GM19397 (cell line): ENCODE data around the gene PCDHA6.
"Not testable (repeated sequence)": the region's sequence is repeated elsewhere in the genome, so short reads cannot be mapped to it uniquely, and the experiment has no call there.

ENCODE experiments used
- ATAC-seq: cut with Tn5 transposase; IDR thresholded peaks from one replicate; pipeline ENCODE4 v1.9.1; 2021; ENCODE audit warnings: mild to moderate bottlenecking, moderate library complexity; ENCODE audit not compliant: unreplicated experiment

Gene PCDHA6, protein sequence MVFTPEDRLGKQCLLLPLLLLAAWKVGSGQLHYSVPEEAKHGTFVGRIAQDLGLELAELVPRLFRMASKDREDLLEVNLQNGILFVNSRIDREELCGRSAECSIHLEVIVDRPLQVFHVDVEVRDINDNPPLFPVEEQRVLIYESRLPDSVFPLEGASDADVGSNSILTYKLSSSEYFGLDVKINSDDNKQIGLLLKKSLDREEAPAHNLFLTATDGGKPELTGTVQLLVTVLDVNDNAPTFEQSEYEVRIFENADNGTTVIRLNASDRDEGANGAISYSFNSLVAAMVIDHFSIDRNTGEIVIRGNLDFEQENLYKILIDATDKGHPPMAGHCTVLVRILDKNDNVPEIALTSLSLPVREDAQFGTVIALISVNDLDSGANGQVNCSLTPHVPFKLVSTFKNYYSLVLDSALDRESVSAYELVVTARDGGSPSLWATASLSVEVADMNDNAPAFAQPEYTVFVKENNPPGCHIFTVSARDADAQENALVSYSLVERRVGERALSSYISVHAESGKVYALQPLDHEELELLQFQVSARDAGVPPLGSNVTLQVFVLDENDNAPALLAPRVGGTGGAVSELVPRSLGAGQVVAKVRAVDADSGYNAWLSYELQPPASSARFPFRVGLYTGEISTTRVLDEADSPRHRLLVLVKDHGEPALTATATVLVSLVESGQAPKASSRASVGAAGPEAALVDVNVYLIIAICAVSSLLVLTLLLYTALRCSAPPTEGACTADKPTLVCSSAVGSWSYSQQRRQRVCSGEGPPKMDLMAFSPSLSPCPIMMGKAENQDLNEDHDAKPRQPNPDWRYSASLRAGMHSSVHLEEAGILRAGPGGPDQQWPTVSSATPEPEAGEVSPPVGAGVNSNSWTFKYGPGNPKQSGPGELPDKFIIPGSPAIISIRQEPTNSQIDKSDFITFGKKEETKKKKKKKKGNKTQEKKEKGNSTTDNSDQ

DNA sequence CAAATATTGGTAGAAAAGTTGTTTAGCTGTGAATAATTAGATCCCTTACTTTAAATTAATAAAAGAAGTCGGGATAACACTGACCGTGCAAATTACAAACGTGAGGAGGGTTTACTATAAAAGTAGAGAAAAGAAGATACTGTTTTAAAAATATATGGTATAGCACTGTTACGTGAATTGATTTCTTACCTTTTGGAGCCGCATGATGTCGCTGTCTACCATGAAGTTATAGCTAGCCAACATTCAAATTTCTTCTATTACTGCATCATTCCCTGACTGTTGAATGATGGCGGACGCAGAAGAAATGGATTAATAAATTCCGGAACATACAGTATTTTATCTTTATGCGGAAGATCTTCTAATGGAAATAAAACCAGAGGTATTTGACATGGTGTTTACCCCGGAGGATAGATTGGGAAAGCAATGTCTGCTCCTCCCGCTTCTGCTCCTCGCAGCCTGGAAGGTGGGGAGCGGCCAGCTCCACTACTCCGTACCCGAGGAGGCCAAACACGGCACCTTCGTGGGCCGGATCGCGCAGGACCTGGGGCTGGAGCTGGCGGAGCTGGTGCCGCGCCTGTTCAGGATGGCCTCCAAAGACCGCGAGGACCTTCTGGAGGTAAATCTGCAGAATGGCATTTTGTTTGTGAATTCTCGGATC, at the start of gene PCDHA6:
Gene PCDHA6, plus strand, starts transcription at position 257 of the 658 bp plus-strand sequence. Its CDS starts 132 bp downstream, at position 389.
- no peak for ATAC-seq

DNA sequence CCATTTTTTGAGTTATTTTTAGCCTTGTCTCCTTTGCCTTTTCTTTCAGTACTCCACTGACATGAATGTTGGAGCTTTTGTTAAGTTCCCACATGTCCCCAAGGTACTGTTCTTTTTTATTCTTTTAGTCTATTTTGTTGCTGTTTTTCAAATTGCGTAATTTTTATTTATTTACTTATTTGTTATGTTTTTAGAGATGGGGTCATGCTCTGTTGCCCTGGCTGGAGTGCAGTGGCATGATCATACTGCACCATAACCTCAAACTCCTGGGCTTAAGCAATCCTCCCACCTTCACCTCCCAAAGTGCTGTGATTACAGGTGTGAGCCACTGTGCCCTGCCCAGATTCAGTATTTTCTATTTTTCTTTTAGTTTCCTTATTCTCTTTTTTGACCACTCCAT, 47.2 kb upstream of the PCDHA6 start:
- no peak for ATAC-seq

DNA sequence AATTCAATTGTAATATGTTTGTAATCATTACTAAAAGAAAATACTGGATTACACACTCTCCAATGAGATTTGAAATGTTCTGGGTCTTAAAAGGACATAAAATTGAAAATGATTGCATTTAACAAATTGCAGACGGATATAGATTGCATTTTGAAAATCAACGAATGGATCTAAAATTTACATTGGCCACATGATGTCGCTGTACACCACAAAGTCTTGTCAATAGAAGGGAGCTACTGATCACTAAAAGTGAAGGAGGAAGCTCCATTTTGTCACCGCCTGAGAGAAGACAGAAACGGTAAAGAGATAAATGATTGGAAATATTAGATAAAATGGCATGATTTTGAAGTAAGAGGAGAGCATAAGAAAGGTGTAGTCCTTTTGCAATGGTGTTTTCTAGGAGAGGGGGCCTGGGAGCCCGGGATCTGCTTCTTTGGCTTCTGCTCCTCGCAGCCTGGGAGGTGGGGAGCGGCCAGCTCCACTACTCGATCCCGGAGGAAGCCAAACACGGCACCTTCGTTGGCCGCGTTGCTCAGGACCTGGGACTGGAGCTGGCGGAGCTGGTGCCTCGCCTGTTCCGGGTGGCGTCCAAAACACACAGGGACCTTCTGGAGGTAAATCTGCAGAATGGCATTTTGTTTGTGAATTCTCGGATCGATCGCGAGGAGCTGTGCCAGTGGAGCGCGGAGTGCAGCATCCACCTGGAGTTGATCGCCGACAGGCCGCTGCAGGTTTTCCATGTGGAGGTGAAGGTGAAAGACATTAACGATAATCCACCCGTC, 41.7 kb upstream of the PCDHA6 start, which contains the start of gene PCDHA1:
Gene PCDHA1, plus strand, starts transcription at position 236 of the 782 bp plus-strand sequence.
- ATAC-seq, result no peak

DNA sequence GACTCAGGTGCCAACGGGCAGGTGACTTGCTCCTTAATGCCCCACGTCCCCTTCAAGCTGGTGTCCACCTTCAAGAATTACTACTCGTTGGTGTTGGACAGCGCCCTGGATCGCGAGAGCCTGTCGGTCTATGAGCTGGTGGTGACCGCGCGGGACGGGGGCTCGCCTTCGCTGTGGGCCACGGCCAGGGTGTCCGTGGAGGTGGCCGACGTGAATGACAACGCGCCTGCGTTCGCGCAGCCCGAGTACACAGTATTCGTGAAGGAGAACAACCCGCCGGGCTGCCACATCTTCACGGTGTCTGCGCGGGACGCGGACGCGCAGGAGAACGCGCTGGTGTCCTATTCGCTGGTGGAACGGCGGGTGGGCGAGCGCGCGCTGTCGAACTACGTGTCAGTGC, 40.3 kb upstream of the PCDHA6 start:
- ATAC-seq, result not testable (repeated sequence)

DNA sequence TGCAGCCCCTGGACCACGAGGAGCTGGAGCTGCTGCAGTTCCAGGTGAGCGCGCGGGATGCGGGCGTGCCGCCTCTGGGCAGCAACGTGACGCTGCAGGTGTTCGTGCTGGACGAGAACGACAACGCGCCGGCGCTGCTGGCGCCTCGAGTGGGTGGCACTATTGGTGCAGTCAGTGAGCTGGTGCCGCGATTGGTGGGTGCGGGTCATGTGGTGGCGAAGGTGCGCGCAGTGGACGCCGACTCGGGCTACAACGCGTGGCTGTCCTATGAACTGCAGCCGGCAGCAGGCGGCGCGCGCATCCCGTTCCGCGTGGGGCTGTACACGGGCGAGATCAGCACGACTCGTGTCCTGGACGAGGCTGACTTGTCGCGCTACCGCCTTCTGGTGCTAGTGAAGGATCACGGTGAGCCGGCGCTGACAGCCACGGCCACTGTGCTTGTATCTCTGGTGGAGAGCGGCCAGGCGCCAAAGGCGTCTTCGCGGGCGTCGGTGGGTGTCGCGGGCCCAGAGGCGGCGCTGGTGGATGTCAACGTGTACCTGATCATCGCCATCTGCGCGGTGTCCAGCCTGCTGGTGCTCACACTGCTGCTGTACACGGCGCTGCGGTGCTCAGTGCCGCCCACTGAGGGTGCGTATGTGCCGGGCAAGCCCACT, 39.8 kb upstream of the PCDHA6 start:
- ATAC-seq, result not testable (repeated sequence)

DNA sequence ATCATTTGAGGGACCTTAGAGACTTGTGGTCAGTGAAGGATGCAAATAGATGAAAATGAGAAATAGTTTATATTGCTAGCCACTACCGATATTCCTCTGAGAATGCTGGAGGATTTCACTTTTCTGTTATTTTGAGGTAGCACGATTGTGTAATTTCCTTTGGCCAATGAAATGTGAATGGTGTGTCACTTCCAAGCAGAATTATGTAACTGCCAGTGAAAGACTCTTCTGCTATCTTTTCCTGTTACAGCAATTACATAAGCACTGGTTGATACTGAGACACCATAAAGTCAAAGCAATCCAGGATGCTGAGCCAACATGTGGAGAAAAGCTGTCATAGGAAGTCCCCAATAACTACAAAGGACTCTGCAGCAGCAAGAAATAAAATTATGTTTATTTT, 36.7 kb upstream of the PCDHA6 start:
- no peak for ATAC-seq

DNA sequence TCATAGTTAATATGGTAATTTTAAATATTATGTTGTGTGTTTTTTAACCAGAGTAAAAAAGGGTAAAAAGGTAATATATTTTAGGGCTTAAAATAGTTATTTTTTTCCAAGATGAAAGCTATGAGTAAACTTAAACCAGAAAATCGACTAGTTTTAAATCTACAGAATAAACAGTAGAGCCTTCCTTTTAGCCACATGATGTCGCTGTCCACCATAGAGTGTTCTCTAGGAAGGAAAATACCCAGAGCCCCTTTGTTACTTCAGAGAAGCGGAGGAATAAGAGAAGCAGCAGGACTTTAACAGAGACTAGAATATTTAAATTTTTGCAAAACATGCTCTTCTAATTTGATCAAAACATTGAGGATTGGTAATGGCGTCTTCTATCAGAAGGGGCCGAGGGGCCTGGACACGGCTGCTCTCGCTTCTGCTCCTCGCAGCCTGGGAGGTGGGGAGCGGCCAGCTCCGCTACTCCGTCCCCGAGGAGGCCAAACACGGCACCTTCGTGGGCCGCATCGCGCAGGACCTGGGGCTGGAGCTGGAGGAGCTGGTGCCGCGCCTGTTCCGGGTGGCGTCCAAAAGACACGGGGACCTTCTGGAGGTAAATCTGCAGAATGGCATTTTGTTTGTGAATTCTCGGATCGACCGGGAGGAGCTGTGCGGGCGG, 33.0 kb upstream of the PCDHA6 start, which contains the start of gene PCDHA2:
Gene PCDHA2, plus strand, starts transcription at position 258 of the 664 bp plus-strand sequence.
- ATAC-seq, result no peak

DNA sequence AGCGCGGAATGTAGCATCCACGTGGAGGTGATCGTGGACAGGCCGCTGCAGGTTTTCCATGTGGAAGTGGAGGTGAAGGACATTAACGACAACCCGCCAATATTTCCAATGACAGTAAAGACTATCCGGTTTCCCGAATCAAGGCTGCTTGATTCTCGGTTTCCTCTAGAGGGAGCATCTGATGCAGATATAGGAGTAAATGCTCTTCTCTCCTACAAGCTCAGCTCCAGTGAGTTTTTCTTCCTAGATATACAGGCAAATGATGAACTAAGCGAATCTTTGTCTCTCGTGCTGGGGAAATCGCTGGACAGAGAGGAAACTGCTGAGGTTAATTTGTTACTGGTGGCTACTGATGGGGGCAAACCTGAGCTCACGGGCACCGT, 32.5 kb upstream of the PCDHA6 start:
- no peak for ATAC-seq

DNA sequence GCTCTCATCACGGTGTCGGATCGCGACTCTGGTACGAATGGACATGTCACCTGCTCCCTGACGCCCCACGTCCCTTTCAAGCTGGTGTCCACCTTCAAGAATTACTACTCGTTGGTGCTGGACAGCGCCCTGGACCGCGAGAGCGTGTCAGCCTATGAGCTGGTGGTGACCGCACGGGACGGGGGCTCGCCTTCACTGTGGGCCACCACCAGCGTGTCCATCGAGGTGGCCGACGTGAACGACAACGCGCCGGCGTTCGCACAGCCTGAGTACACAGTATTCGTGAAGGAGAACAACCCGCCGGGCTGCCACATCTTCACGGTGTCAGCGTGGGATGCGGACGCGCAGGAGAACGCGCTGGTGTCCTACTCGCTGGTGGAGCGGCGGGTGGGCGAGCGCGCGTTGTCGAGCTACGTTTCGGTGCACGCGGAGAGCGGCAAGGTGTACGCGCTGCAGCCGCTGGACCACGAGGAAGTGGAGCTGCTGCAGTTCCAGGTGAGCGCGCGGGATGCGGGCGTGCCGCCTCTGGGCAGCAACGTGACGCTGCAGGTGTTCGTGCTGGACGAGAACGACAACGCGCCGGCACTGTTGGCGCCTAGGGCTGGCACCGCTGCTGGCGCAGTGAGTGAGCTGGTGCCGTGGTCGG, 31.6 kb upstream of the PCDHA6 start:
- not testable (repeated sequence) for ATAC-seq

DNA sequence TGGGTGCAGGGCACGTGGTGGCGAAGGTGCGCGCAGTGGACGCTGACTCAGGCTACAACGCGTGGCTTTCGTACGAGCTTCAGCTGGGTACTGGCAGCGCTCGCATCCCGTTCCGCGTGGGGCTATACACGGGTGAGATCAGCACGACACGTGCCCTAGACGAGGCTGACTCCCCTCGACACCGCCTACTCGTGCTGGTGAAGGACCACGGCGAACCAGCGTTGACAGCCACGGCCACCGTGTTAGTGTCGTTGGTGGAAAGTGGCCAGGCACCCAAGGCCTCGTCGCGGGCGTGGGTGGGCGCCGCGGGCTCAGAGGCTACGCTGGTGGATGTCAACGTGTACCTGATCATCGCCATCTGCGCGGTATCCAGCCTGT, 31.1 kb upstream of the PCDHA6 start:
- ATAC-seq, result no peak

DNA sequence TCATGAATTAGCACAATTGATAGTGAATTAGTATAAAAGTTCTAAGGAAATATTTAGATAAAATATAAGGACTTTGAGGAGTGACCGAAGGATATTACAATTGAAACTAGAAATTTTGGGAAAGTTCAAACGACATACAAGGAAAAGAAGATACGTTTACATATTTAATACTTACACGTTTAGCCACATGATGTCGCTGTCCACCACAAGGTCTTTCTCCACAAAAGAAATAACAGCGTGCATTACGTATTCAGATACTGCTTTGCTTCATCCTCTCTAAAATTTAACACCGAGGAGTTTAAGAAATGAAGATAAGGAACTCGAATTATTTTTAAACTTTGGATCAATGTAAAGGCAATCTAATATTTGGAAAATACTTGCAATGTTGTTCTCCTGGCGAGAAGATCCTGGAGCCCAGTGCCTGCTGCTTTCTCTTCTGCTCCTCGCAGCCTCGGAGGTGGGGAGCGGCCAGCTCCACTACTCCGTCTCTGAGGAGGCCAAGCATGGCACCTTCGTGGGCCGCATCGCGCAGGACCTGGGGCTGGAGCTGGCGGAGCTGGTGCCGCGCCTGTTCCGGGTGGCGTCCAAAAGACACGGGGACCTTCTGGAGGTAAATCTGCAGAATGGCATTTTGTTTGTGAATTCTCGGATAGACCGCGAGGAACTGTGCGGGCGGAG, 26.8 kb upstream of the PCDHA6 start, which contains the start of gene PCDHA3:
Gene PCDHA3, plus strand, starts transcription at position 242 of the 678 bp plus-strand sequence.
- no peak for ATAC-seq

DNA sequence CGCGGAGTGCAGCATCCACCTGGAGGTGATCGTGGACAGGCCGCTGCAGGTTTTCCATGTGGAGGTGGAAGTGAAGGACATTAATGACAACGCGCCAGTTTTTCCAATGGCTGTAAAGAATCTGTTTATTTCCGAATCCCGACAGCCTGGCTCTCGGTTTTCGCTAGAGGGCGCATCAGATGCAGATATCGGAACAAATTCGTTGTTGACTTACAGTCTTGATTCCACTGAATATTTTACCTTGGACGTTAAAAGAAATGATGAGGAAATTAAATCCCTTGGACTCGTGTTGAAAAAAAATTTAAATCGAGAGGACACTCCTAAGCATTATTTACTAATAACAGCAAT, 26.3 kb upstream of the PCDHA6 start:
- ATAC-seq, result no peak

DNA sequence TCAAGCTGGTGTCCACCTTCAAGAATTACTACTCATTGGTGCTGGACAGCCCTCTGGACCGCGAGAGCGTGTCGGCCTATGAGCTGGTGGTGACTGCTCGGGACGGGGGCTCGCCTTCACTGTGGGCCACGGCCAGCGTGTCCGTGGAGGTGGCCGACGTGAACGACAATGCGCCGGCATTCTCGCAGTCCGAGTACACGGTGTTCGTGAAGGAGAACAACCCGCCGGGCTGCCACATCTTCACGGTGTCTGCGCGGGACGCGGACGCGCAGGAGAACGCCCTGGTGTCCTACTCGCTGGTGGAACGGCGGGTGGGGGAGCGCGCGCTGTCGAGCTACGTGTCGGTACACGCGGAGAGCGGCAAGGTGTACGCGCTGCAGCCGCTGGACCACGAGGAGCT, 25.4 kb upstream of the PCDHA6 start:
- ATAC-seq, result not testable (repeated sequence)

DNA sequence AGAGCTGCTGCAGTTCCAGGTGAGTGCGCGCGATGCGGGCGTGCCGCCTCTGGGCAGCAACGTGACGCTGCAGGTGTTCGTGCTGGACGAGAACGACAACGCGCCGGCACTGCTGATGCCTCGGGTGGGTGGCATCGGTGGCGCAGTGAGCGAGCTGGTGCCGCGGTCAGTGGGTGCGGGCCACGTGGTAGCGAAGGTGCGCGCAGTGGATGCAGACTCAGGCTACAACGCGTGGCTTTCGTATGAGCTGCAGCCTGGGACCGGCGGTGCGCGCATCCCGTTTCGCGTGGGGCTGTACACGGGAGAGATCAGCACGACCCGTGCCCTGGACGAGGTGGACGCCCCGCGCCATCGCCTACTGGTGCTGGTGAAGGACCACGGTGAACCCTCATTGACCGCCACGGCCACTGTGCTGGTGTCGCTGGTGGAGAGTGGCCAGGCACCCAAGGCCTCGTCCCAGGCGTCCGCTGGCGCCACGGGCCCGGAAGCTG, 24.9 kb upstream of the PCDHA6 start:
- no peak for ATAC-seq

DNA sequence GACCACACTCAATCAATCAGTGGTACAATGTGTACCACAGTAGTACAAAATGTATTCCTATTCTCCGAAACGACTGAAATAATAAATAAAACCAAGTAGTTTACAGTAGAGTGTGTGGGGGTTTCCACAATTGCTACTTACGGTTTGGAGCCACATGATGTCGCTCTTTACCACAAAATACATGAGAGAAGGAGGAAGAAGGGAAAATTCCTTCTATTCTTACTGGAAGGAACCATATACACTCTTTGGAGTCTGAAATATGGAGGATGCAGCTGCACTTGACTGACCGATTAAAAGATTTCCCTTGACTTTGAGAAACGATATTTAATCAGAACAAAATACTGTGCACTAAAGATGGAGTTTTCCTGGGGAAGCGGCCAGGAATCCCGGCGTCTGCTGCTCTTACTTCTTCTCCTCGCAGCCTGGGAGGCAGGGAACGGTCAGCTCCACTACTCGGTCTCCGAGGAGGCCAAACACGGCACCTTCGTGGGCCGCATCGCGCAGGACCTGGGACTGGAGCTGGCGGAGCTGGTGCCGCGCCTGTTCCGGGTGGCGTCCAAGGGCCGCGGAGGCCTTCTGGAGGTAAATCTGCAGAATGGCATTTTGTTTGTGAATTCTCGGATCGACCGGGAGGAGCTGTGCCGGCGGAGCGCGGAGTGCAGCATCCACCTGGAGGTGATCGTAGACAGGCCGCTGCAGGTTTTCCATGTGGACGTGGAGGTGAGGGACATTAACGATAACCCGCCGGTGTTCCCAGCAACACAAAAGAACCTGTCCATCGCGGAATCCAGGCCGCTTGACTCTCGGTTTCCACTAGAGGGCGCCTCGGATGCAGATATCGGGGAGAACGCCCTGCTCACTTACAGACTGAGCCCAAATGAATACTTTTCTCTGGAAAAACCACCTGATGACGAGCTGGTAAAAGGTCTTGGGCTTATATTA, 20.7 kb upstream of the PCDHA6 start, which contains the start of gene PCDHA4:
Gene PCDHA4, plus strand, starts transcription at position 235 of the 942 bp plus-strand sequence.
- no peak for ATAC-seq

DNA sequence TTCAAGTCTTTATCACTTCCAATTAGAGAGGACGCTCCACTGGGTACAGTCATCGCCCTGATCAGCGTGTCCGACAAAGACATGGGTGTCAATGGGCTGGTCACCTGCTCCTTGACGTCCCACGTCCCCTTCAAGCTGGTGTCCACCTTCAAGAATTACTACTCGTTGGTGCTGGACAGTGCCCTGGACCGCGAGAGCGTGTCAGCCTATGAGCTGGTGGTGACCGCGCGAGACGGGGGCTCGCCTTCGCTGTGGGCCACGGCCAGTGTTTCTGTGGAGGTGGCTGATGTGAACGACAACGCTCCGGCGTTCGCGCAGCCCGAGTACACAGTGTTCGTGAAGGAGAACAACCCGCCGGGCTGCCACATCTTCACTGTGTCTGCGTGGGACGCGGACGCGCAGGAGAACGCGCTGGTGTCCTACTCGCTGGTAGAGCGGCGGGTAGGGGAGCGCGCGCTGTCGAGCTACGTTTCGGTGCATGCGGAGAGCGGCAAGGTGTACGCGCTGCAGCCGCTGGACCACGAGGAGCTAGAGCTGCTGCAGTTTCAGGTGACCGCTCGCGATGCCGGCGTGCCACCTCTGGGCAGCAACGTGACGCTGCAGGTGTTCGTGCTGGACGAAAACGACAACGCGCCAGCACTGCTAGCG, 19.4 kb upstream of the PCDHA6 start:
- not testable (repeated sequence) for ATAC-seq
